Measurements from ENCODE around the gene PXK.
A peak's percentile ranks its signal among the peaks of the same experiment; 100 is the strongest.

PXK gene

GRCh38 chr3:58388550-58389091, 55.9 kb downstream of the PXK start:
- peak; percentile 46 for DNase-seq (ENCODE audit: low read depth)
- H3K4me3 ChIP-seq (ENCODE audit: low read depth, low read length): no peak overlapping the region
- in situ Hi-C loops (cut with HindIII; ENCODE audit: low sequenced_read_pairs): no loop called here
- TF ChIP-seq CTCF (IDR thresholded peaks at IDR 0.05; ENCODE audit: low read depth, low read length, missing control alignments): no peak

DNA sequence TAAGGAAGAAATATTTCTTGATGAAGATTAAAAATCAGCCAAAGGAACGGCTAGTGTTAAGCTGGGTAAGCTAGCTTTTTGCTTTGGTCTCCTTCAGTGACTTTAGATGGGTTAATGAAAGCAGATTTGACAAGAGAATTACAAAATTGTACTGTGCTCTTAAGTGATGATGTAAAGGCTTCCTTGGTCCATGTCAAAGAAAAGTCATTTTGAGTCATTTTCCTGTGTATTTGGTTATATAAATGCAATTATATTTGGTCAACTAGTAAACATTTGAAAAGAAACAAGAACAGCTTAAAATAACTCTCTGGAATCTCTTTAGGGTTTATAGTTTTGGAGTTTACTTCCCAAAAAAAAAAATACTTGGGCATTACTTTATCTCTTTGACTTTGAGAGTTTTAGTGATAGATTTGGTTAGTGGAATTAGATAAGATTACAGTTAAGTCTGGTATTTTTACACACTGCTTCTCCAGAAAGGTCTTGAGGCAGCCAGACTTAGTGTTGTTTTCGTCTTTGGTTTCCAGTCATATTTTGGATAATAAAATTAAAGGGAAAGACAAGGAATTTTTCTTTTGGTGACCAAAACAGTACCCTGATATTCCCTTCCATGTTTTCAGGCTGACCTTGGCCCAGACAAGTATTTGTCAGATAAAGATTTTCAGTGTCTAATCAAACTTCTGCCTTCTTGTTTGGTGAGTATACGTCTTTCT, 58.6 kb downstream of the PXK start:
- in situ Hi-C loops (cut with HindIII; ENCODE audit: low sequenced_read_pairs): no loop called here
- no peak overlapping the region for H3K4me3 ChIP-seq (ENCODE audit: low read depth, low read length)
- DNase-seq (ENCODE audit: low read depth): no peak
- TF ChIP-seq CTCF (IDR thresholded peaks at IDR 0.05; ENCODE audit: low read depth, low read length, missing control alignments): no peak

GRCh38 chr3:58392181-58392580, 59.5 kb downstream of the PXK start:
- in situ Hi-C loops (cut with HindIII; ENCODE audit: low sequenced_read_pairs): no loop called here
- H3K4me3 ChIP-seq (ENCODE audit: low read depth, low read length): no peak overlapping the region
- no peak for DNase-seq (ENCODE audit: low read depth)
- no peak for TF ChIP-seq CTCF (IDR thresholded peaks at IDR 0.05; ENCODE audit: low read depth, low read length, missing control alignments)

DNA sequence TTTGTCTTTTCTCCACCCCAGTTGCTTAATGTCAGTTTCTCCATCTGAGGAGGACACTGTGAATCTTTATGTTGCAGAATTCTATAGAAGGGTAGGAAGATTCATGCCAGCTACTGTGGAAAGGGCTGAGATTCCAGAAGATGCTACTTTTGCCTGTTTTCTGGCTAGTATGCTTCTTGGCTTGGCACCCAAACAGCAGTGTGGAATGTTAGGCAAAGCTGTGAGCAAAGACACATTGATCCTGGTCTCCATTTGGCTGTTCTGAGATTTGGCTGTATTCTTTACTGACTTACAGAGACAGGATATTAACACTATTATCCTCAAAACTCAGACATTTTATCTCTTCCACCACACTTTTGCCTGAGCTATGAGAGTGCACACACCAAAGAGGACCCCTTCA, 61.6 kb downstream of the PXK start:
- H3K4me3 ChIP-seq (ENCODE audit: low read depth, low read length): no peak overlapping the region
- in situ Hi-C loops (cut with HindIII; ENCODE audit: low sequenced_read_pairs): no loop called here
- DNase-seq (ENCODE audit: low read depth): no peak
- no peak for TF ChIP-seq CTCF (IDR thresholded peaks at IDR 0.05; ENCODE audit: low read depth, low read length, missing control alignments)

DNA sequence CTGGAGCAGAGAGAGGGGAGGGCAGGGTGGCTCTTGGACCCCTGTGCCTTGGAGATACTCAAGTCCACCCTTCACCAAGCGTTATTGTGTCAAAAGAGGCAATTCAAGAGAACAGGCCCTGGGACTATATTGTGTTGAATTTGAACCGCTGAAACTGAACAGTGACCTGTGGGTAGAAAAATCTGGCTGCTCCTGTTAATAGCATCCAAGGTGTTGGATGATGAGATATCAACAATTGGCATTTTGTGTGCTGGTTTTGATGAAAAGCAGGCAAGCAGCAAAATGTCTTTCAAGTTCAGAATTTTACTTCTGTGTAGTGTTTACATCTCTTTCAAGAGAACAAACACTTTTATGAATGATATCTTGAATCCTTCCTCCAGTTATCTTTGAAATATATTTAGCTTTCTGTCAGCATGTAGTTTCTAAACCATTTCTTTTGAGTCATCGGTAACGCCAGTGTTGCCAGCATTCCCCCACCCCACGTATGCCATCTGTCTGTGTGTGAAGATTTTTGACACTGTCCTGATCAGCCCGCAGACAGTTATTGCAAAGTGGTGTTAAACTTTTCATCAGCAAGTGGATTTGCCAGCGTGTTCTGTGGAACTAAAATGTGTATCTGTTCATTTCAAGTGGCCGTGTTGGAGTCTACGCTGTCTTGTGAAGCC, 66.1 kb downstream of the PXK start:
- no peak for DNase-seq (ENCODE audit: low read depth)
- in situ Hi-C loops (cut with HindIII; ENCODE audit: low sequenced_read_pairs): no loop called here
- H3K4me3 ChIP-seq (ENCODE audit: low read depth, low read length): no peak overlapping the region
- TF ChIP-seq CTCF (IDR thresholded peaks at IDR 0.05; ENCODE audit: low read depth, low read length, missing control alignments): no peak

DNA sequence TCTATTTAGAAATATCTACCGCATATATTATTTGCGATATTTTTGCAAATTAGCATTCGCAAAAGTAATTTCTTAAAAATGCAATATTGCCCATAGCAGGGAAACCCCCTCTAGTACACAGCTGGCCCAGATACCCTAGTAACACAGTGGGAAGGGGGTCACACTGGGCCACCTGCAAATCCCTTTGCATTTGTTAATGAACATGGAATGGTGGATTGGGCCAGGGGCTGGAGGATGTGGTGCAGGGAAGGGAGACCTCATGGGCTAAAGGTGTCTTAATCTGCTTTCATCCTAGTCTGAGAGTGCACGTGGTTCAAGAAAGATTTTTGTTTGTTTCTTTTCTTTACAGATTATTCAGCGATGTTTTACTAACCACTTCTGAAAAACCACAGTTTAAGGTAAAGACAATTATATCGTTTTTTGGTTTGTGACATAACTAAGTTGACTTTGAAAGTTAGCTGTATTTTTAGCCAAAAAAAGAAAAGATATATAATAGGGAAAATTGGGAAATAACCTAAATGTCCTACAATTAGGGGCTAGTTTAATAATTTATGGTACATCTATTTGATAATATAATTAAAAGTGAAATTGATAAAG, 70.9 kb downstream of the PXK start:
- no peak for DNase-seq (ENCODE audit: low read depth)
- no peak for TF ChIP-seq CTCF (IDR thresholded peaks at IDR 0.05; ENCODE audit: low read depth, low read length, missing control alignments)
- no peak overlapping the region for H3K4me3 ChIP-seq (ENCODE audit: low read depth, low read length)
- in situ Hi-C loops (cut with HindIII; ENCODE audit: low sequenced_read_pairs): no loop called here

Measured in astrocyte of the cerebellum (primary cell).